ENCODE results near the gene FAR1.
"Not testable (repeated sequence)": the region's sequence is repeated elsewhere in the genome, so short reads cannot be mapped to it uniquely, and the experiment has no call there.

The FAR1 gene, protein sequence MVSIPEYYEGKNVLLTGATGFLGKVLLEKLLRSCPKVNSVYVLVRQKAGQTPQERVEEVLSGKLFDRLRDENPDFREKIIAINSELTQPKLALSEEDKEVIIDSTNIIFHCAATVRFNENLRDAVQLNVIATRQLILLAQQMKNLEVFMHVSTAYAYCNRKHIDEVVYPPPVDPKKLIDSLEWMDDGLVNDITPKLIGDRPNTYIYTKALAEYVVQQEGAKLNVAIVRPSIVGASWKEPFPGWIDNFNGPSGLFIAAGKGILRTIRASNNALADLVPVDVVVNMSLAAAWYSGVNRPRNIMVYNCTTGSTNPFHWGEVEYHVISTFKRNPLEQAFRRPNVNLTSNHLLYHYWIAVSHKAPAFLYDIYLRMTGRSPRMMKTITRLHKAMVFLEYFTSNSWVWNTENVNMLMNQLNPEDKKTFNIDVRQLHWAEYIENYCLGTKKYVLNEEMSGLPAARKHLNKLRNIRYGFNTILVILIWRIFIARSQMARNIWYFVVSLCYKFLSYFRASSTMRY

DNA sequence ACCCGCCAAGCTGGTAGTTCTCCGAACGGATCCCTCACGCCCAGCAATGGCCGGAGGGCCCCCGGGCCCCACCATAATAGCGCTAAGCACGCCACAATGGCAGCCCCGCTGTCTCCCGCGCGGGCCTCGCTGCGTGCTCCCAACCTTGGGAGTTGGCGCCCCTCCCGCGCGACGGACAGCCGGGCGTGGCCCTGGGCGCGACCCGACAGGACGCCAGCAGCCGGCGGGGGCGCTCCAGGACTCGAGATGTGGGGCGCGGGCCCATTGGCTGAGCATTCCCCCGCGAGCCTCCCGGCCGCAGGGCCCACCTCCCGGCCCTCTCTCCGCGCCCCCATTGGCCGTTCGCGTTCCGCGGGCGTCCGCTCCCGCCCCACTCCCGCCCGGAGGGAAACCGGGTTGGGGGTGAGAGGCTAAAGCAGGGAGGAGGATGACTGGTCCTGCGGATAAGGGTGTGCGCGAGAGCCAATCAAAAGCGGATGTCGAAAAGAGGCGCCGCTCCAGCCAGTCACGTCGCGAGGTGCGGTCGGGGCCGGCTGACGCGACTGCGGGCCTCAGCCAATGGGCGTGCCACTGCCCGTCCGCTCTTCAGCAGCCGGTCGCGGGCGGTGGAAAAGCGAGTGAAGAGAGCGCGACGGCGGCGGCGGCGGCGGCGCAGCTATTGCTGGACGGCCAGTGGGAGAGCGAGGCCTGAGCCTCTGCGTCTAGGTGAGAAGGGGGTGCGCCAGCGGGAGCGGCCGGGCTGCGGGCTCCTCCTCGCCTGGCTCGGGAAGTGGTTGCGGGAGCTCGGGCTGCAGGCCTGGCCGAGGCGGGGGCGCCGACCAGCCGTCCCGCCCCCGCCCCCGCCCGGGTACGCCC, at the start of gene FAR1:
Gene FAR1 (plus strand): TSS at position 567 of the 855 bp plus-strand sequence. CDS start 26,098 bp downstream, outside the sequence.
- DNase-seq (ENCODE audit: low read depth), result peak; percentile 92

DNA sequence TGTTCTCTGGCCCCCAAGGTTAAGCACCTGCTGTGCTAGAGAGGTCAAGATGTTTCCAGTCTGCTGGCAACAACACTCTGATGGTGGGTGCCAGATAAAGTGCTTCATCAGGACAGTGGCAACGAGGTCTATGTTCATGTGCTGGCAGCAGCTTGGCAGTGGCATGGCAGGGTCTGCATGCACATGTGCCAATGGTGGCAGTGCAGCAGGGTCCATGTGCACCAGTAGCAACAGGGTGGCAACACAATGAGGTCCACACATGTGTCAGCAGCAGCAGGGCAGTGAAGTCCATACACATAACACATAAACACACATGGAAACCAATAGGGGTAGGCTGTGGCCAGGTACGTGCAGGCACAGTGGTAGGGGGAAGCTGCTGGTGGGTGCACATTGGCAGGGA, 48.4 kb upstream of the FAR1 start:
- DNase-seq (ENCODE audit: low read depth), result no peak

DNA sequence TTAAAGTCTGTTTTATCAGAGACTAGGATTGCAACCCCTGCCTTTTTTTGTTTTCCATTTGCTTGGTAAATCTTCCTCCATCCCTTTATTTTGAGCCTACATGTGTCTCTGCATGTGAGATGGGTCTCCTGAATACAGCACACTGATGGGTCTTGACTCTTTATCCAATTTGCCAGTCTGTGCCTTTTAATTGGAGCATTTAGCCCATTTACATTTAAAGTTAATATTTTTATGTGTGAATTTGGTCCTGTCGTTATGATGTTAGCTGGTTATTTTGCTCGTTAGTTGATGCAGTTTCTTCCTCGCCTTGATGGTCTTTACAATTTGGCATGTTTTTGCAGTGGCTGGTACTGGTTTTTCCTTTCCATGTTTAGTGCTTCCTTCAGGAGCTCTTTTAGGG, 41.6 kb upstream of the FAR1 start:
- DNase-seq (ENCODE audit: low read depth), result not testable (repeated sequence)

DNA sequence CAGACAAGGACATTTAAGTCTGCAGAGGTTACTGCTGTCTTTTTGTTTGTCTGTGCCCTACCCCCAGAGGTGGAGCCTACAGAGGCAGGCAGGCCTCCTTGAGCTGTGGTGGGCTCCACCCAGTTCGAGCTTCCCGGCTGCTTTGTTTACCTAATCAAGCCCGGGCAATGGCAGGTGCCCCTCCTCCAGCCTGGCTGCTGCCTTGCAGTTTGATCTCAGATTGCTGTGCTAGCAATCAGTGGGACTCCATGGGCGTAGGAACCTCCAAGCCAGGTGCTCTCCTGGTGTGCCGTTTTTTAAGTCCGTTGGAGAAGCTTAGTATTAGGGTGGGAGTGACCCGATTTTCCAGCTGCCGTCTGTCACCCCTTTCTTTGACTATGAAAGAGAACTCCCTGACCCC, 39.8 kb upstream of the FAR1 start:
- DNase-seq (ENCODE audit: low read depth), result not testable (repeated sequence)

DNA sequence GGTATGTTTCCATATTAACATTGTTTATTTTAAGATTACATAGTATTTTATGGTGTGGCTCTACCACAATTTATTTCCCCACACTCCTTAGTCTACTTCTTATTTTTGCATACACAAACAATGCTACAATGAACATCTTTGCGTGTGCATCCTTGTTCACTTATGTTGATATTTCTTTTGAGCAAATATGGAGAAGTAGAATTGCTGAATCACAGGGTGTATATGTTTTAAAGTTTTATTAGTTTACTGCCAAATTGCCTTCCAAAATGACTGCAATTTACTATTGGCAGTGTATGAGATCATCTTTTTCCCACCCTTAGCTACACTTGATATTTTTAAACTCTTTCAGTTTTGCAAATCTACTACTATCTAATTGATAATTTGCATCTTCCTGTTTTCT, 38.7 kb upstream of the FAR1 start:
- DNase-seq (ENCODE audit: low read depth), result no peak

DNA sequence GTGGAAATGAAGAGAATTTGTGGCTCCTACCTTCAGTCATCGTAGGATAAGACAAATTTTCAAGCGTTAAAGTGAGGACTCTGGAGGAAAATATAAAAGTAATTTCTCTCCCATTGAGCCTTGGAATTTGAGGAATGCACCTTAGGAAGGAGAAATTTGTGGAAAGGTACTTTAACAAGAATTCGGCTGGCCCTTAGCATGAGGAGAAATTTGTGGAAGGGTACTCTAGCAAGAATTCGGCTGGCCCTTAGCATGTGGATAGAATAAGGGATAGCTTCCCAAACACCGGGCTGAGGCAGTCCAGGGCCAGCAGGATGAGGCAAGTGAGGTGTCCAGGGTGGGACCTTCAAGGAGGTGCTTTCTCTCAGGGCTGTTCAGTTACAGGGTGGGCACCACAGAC, 33.2 kb upstream of the FAR1 start:
- no peak for DNase-seq (ENCODE audit: low read depth)

DNA sequence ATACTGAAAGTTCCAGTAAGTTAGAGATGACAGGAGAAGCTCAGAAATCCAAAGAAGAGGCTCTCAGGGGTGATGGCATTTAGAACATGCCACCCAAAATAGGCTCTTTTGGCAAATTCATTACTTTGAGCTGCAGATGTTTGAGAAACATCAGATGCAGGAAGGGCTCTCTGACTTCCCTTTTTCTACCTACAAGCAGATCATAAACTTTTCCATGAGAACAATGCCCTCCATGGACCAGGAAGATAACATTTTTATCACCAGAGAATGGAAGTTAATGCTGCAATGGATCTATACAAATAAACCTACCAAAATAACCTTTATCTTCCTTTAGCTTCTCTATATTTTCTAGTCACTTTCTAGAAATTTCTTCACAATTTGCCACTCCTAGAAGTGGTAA, 32.7 kb upstream of the FAR1 start:
- DNase-seq (ENCODE audit: low read depth), result no peak

DNA sequence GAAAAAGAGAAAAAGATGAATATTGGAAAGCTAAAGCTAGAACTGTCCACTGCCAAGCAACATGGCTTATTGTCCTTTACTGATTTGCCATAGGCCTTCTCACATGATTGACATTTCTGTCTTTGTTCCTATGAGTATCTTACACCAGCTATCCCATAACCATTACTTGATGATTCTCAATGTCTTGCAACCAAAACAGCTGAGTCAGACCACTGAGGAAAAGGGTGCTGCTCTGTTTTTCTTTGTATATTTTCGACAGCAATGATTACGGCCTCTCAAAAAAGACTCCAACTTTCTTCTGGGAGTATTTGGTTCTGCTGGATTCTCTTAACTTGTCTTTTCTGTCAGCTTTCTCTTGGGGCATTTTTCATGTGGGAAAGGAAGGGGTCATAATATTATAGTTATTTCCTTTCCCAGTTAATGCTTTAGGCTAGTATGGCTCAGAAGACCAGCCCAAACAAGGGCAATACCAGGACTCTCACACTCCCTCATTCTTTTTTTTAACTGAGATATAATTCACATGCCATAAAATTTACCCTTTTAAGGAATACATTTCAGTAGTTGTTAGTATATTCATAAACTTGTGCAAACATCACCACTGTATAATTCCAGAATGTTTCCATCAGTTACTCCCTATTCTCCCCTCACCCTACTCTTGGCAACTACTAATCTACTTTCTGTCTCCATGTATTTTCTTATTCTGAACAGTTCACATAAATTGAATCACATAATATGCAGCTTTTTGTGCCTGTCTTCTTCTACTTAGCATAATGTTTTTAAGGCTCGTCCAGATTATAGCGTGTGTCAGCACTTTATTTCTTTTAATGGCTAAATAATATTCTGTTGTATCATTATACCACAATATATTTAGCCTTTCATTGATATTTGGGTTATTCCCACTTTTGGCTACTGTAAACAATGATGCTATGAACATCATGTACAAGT, 31.1 kb upstream of the FAR1 start:
- DNase-seq (ENCODE audit: low read depth), result no peak

DNA sequence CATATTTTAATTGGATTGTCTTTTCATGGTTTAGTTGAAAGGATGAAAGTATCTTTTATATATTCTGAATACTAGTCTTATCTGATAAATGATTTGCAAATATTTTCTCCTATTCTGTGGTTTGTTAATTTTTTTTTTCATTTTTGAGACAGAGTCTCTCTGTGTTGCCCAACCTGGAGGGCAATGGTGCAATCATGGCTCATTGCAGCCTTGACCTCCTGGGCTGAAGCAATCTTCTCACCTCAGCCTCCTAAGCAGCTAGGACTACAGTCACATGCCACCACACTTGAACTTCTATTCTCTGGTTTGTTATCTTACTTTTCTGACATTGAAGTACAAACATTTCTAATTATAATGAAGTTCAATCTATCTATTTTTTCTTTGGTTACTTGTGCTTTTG, 30.0 kb upstream of the FAR1 start:
- DNase-seq (ENCODE audit: low read depth), result no peak

DNA sequence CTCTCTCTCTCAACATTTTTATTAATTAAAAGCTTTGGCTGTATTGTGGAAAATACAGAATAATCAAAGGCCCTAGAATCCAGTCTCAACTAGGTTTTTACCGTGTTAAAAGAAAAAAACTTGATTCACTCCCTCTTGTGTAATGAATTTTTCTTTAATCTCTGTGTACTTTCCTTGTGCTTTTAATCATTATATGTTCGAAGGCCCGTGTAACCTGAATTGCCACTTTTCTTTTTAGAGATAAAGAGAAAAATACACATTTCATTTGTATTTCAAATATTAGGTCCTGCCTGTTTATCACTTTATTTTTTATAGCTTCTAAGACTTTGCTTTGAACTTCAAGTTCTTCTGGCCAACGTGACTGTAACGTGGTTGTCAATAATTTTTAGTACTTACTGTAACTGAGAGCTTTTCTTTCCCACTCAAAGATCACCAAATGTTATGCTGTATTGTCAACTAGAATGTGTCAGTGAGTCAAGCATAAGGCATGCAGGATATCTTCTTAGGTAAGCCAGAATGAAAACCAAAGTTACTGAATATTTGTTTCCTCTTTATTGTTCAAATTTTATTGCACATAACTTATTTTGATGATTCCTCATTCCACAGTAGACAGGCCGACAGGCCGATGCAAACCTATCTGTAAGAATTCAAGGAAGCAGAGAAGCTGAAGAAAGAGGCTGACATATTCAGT, 23.3 kb upstream of the FAR1 start:
- DNase-seq (ENCODE audit: low read depth), result no peak

DNA sequence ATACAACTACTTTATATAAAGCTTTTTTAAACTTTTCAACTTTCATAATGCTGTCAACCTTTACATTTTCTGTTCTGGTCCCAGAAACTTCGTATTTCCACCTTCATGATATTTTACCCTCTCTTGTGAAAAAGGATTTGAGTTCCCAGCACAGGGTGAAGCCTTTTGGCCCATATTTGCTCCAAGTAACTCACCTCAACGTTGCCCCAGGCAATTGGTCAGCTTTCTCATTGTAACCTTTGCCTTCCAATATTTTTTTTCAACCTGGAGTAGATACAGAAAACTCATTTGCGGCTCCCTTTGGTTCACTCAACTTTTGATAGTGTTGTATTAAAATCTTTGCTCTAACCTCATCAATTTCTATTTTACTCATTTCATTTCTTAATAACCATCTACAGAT, 21.1 kb upstream of the FAR1 start:
- DNase-seq (ENCODE audit: low read depth), result no peak

DNA sequence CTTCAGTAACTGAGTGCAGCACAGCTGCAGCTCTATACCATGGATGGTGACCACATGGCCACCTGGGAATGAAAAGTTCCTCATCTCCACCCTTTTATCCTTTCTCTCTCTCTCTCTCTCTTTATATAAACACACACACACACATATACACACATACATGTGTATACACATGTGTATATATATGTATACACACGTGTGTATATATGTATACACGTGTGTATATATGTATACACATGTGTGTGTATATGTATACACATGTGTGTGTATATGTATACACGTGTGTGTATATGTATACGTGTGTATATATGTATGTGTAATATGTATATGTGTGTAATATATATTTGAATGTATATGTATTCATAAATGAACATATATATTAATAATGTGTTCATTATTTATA, 18.8 kb upstream of the FAR1 start:
- no peak for DNase-seq (ENCODE audit: low read depth)

DNA sequence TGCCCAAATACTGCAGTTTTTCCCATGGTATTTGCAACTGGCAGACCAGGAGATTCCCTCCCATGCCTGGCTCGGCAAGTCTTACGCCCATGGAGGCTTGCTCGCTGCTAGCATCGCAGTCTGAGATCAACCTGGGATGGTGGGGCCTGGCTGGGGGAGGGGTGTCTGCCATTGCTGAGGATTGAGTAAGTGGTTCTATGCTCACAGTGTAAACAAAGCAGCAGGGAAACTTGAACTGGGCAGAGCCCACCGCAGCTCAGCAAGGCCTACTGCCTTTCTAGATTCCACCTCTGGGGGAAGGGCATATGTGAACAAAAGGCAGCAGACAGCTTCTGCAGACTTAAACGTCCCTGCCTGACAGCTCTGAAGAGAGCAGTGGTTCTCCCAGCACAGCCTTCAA, 17.0 kb upstream of the FAR1 start:
- not testable (repeated sequence) for DNase-seq (ENCODE audit: low read depth)

DNA sequence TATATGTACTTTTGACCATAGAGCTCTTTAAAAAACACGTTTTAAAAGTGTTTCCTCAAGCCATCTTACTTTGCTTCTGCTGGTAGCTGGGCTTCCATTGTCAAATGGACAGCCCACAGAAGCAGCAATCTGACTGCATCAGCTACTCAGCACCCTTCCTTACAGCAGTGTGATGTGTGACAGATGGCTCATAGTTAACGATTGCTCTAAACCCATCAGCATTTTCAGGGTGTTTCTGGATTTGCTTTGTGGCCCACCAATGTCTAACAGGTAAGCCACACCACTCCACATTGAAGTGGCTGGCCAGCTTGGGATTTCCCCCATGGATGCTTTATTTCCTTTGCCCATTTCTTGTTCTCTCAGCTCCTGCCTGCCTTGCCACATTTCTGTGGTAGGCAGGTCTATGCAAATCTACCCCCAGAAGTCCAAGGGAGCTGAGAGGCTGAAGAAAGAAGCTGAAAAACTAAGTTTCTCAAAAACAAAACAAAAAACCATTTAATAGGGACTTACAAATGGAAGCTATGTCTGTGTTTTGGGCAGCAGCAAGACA, 7.3 kb upstream of the FAR1 start:
- DNase-seq (ENCODE audit: low read depth), result no peak

DNA sequence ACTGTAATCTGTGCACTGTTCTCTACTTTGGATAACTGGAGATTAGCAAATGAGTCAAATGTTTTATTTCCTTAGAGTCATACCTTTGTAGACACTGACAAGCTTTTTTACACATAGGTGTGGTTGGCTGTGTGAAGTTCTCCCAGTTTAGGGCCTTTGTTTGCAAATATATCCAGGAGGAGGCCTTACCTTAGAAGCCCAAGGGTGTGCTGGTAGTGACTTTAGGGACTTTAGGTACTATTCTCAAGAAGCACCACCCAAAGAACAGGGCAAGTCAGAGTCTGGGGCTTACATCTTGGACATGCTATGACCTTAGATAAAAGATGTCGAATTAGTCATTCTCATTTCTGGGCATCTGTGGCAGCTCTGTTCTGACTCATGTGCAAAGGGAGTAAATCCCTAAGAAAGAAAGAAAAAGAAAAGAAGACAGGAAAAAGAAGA, 4.8 kb upstream of the FAR1 start:
- DNase-seq (ENCODE audit: low read depth), result peak; percentile 56

DNA sequence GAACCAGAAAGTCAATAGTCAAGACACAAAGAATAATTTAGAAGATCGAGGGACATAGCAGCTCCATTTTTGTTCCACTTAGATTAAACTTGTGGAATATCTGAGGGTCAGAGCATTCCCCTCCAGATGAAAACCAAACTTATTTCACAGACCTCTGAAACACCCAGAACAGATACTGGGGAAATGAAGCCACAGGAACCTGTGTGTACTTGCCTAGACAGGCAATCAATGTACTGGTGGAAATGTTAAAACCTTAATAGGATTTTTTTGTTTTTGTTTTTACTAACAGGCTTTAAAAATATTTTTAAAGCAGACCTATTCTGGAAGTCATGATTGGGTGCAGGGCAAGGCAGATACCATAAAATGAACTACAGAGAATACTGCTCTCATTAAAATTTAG, 4.1 kb upstream of the FAR1 start:
- no peak for DNase-seq (ENCODE audit: low read depth)

DNA sequence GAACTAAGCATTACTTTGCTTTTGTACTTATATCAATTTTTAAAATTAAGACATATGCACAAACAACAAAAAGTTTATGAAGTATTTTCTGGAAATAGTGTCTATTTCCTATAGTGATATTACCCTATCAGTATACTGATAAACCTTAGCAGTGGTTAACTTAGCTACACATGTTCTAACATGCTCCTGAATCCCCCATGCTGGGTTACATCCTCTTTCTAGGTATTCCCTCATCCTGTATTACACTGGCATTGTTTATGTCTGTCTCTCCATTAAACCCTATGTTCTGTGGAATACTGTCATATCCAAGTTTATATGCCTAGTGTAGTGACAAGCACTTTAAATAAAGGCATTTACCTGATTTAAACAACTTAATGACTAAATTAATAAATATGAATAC, 1.8 kb upstream of the FAR1 start:
- DNase-seq (ENCODE audit: low read depth), result no peak

DNA sequence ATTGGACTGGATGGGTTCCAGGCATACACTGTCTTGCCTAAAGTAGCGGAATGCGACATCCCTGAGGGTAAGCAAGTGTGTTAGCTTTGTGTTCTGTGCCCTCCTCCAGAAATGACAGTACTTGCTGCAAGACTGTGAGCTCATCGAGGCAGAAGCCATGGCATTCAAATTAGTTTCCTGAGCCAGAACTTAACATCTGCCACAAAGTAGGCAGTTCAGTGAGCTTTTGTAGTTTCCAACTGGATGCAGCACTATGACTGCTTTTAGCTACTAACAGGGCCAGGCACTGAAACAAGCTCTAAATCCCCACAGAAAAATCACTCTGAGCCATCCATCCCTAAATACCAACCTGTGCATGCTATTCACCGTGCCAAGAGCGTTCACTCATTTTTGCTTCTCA, 1.2 kb upstream of the FAR1 start:
- no peak for DNase-seq (ENCODE audit: low read depth)

DNA sequence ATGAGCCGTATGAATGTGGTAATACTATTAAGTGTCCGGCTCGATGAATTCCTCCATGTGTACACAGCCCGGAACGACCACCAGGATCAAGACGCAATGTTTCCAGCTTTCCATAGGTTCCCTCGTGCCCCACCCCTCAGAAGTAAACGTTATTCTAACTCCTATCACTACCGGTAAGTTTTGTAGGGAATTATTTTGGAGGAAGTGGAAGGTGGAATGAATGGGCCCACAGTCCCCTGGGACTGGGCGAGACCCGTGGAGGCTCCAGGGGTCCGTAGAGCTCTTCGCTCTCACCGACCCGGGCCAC, 720 bp upstream of the FAR1 start:
- DNase-seq (ENCODE audit: low read depth), result no peak

DNA sequence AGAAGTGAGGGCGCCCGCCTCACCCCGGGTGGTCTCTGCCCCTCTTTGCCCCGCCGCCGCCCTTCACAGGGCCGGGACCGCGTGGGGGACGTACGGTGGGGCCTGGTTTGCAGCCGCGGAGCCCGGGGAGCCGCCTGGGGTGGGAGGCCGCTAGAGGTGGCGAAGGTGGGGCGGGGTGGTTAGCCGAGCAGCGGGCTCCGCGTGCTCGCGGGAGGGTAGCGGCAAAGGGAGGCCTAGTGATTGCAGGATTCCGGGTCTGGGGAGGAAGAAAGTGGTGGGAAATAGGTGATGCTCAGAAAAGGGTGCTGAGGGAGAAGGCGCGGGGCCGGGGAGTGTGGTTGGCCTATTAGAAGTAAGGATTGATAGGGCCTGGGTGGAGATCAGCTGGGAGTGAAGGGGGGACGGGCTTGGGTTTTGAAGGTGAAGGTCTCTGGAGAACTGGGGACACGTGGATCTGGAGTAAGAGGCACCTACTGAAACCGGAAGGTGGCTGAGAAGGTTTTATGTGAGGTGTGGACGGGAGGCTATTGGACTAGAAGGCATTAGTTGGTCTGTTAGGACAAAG, 571 bp downstream of the FAR1 start:
- no peak for DNase-seq (ENCODE audit: low read depth)

Data from HS-5 (cell line).